GM19193 (cell line): ENCODE measurements around the gene VAPB.

Experiments
- POLR2A ChIP-seq: IDR thresholded peaks from 4 replicates; pipeline ENCODE4 v1.6.1; 2011; ENCODE audit not compliant: insufficient read depth, insufficient read length; ENCODE audit errors: extremely low read depth

Gene VAPB

GRCh38 chr20:58388882-58389323 is at the start of gene VAPB:
Gene VAPB (plus strand): TSS chr20:58389229. CDS start chr20:58389460, 231 bp downstream.
- TF ChIP-seq POLR2A, result peak; percentile 72

- no peak for TF ChIP-seq POLR2A
These were observed 49.3 kb upstream of the VAPB start for GRCh38 chr20:58339741-58340140.

- no peak for TF ChIP-seq POLR2A
These were observed 48.9 kb upstream of the VAPB start for GRCh38 chr20:58340151-58340550.

- no peak for TF ChIP-seq POLR2A
These were observed 48.2 kb upstream of the VAPB start for GRCh38 chr20:58340853-58341252.

- no peak for TF ChIP-seq POLR2A
These were observed 46.7 kb upstream of the VAPB start for GRCh38 chr20:58342104-58342945.

- TF ChIP-seq POLR2A, result no peak
These were observed 44.3 kb upstream of the VAPB start for GRCh38 chr20:58344741-58345140.

- TF ChIP-seq POLR2A, result no peak
These were observed 39.5 kb upstream of the VAPB start for GRCh38 chr20:58349570-58349969.

- no peak for TF ChIP-seq POLR2A
These were observed 36.6 kb upstream of the VAPB start for GRCh38 chr20:58352468-58352867.

- no peak for TF ChIP-seq POLR2A
These were observed 29.6 kb upstream of the VAPB start for GRCh38 chr20:58359441-58359840.

GRCh38 chr20:58360936-58361335 is 28.1 kb upstream of the VAPB start:
- no peak for TF ChIP-seq POLR2A

GRCh38 chr20:58361481-58362205 is 27.4 kb upstream of the VAPB start:
- no peak for TF ChIP-seq POLR2A

GRCh38 chr20:58362206-58362516 is 26.9 kb upstream of the VAPB start:
- no peak for TF ChIP-seq POLR2A

GRCh38 chr20:58362970-58363369 is 26.1 kb upstream of the VAPB start:
- no peak for TF ChIP-seq POLR2A

- TF ChIP-seq POLR2A, result no peak
These were observed 22.2 kb upstream of the VAPB start for GRCh38 chr20:58366866-58367265.

GRCh38 chr20:58372806-58373205 is 16.2 kb upstream of the VAPB start:
- TF ChIP-seq POLR2A, result no peak
